Endothelial cell of umbilical vein (primary cell): ENCODE measurements around the gene ST13. TPM values are rescaled to one million over a fixed set of nuclear protein-coding genes. Genes with fewer than 3 reads are reported as not detected.

ENCODE experiments used
- BruUV-seq: library from RNA; stranded (reverse); fragments of 400-500 nt; replicated peaks from 2 replicates; lab custom pipeline; 2021; lab: Mats Ljungman, UMichigan
- CTCF ChIA-PET: fragments of 300-600, 350-600 bp; sonication (Branson Sonifier 250); formaldehyde crosslinking; loops from one replicate; lab custom pipeline; 2021; ENCODE audit warnings: antibody characterized with exemption, inconsistent platforms; lab: Charles Lee
- POLR2A ChIA-PET: fragments of 300-600, 350-600 bp; sonication (Branson Sonifier 250); formaldehyde crosslinking; loops from one replicate; lab custom pipeline; 2021; ENCODE audit warnings: antibody characterized with exemption, inconsistent platforms; lab: Charles Lee
- DNase-seq: peaks from one replicate; pipeline ENCODE4 v3.0.0-alpha.2; 2011; ENCODE audit warnings: low read depth, low spot score
- FAIRE-seq: peaks from 2 replicates; lab custom pipeline; 2011; peaks lifted over from hg19 to GRCh38; lab: Jason Lieb, UNC
- H2AFZ ChIP-seq: 2 replicates; pipeline ENCODE4 v1.6.0; 2012; ENCODE audit warnings: low read depth, low read length, control low read depth, inconsistent platforms
- H3K27ac ChIP-seq: 2 replicates; pipeline ENCODE4 v1.5.1; 2011; ENCODE audit warnings: low read depth, mild to moderate bottlenecking, control low read depth, low read length, moderate library complexity; ENCODE audit not compliant: insufficient read depth
- H3K27me3 ChIP-seq, 2 experiments: 2 replicates each; pipeline versions ENCODE4 v1.6.0 to v1.6.1; 2011; ENCODE audit warnings: low read length in 2 of 2, mixed read lengths in 1 of 2; ENCODE audit not compliant: control insufficient read depth in 2 of 2, insufficient read depth in 2 of 2
- H3K36me3 ChIP-seq, 2 experiments: 2 replicates in 1 of 2; 3 replicates in 1 of 2; pipeline ENCODE4 v1.5.1; 2011; ENCODE audit warnings: low read length in 2 of 2, mild to moderate bottlenecking in 1 of 2, moderate library complexity in 1 of 2; ENCODE audit not compliant: control insufficient read depth in 2 of 2, insufficient read depth in 2 of 2; ENCODE audit errors: extremely low read depth in 1 of 2
- H3K4me1 ChIP-seq: 3 replicates; pipeline ENCODE4 v1.5.1; 2011; ENCODE audit warnings: mild to moderate bottlenecking, low read length; ENCODE audit not compliant: control insufficient read depth, insufficient read depth; ENCODE audit errors: extremely low read depth
- H3K4me2 ChIP-seq: 2 replicates; pipeline ENCODE4 v1.6.1; 2011; ENCODE audit warnings: low read length, control low read depth, mixed read lengths; ENCODE audit not compliant: insufficient read depth
- H3K4me3 ChIP-seq, 3 experiments: fragments of 200-600 bp in 1 of 3; sonication (generic), shearing (Covaris generic) in 1 of 3; replicated peaks in 1 of 3; 2 replicates each; pipeline ENCODE4 v1.5.1; 2011 to 2016; ENCODE audit warnings: control low read depth in 3 of 3, low read length in 3 of 3, mild to moderate bottlenecking in 2 of 3, inconsistent platforms in 1 of 3, low read depth in 1 of 3, moderate library complexity in 1 of 3; ENCODE audit not compliant: insufficient read depth in 1 of 3
- H3K79me2 ChIP-seq: 2 replicates; pipeline ENCODE4 v1.6.0; 2012; ENCODE audit warnings: low read length, inconsistent platforms; ENCODE audit not compliant: control insufficient read depth, insufficient read depth
- H3K9ac ChIP-seq: replicated peaks from 2 replicates; pipeline ENCODE3; 2011; ENCODE audit warnings: low read length, control low read depth; ENCODE audit not compliant: insufficient read depth; ENCODE audit errors: extremely low read depth
- H3K9me1 ChIP-seq: replicated peaks from 3 replicates; pipeline ENCODE4 v1.6.0; 2011; ENCODE audit warnings: mild to moderate bottlenecking, low read length; ENCODE audit not compliant: control insufficient read depth, insufficient read depth; ENCODE audit errors: extremely low read depth
- H3K9me3 ChIP-seq: replicated peaks from 2 replicates; pipeline ENCODE4 v1.5.1; 2012; ENCODE audit warnings: low read length, inconsistent platforms; ENCODE audit not compliant: control insufficient read depth, insufficient read depth
- H4K20me1 ChIP-seq: replicated peaks from 2 replicates; pipeline ENCODE3; 2011; ENCODE audit warnings: mild to moderate bottlenecking, low read length; ENCODE audit not compliant: control insufficient read depth, insufficient read depth; ENCODE audit errors: extremely low read depth
- CTCF ChIP-seq, 2 donors: IDR thresholded peaks; 1 replicate in 1 of 2; 2 replicates in 1 of 2; pipeline ENCODE4 v1.5.1; 2011; ENCODE audit warnings: low read length in 2 of 2, mild to moderate bottlenecking in 2 of 2, moderate library complexity in 2 of 2, control low read depth in 1 of 2, inconsistent platforms in 1 of 2, low read depth in 1 of 2; ENCODE audit not compliant: insufficient read depth in 1 of 2; ENCODE audit errors: extremely low read depth in 1 of 2
- FOS ChIP-seq: IDR thresholded peaks from 2 replicates; pipeline ENCODE4 v1.6.1; 2011; ENCODE audit warnings: mild to moderate bottlenecking, low read length, moderate library complexity, borderline replicate concordance; ENCODE audit not compliant: insufficient read depth
- JUN ChIP-seq: IDR thresholded peaks from 2 replicates; pipeline ENCODE4 v1.6.1; 2011; ENCODE audit warnings: borderline replicate concordance, low read depth; ENCODE audit not compliant: insufficient read length, insufficient read depth
- MYC ChIP-seq: IDR thresholded peaks from one replicate; pipeline ENCODE4 v1.6.1; 2011; ENCODE audit warnings: mild to moderate bottlenecking, low read depth, low read length
- dilution Hi-C: fragments of 300-500 bp; cut with MboI; formaldehyde crosslinking; loops from one replicate; pipeline ENCODE4 v1.15.0; 2019; ENCODE audit warnings: low sequenced_read_pairs; ENCODE audit not compliant: extremely low pct_ligation_motif_present
- intact Hi-C: fragments of 100-400 bp; cut with micrococcal nuclease; formaldehyde crosslinking; loops from one replicate; pipeline ENCODE4 v1.10.0; 2022
- polyA plus RNA-seq, 4 experiments: library from polyadenylated mRNA; depleted of rRNA in 3 of 4; stranded (reverse) in 3 of 4; unstranded in 1 of 4; fragments of >200 nt; gene quantifications; 2 replicates each; pipeline versions ENCODE4 v1.2.1 to v1.2.3, GENCODE V29; 2011 to 2012; ENCODE audit warnings: missing spikeins in 1 of 4
- total RNA-seq: library from RNA; stranded (reverse); gene quantifications from 2 replicates; pipeline ENCODE4 v1.2.3, GENCODE V29; 2021

ST13 gene
- total and polyA plus RNA-seq, 2 donors (not counting 3 experiments of a cell fraction or from before 2014, with no cell fraction given) = 41.2 to 250 TPM

DNA sequence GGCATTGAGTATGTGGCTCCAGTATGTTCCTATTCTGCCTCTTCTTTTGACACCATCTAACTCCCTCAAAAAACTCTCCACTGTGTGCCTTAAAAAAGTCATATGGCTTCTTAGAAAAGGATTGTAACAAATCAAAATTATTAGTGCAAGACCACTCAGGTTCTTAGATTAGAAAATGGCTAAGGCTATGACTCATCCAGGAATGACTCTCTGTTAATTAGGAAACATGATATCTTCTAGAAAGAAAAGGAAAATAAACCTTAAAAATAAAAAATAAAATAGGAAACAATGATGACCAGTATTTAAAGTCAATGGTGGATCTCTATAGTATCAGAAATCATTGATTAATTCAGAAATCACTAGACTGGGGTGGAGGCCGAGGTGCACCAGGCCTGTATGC, 59.0 kb downstream of the ST13 start:
- FAIRE-seq = no peak

More for the DNA sequence above, 59.0 kb downstream of the ST13 start:
- no peaks in the 10 kb centered on the region for H3K9me1 ChIP-seq
- H3K4me3 ChIP-seq = no peak overlapping the region
- H3K27ac ChIP-seq = no peak overlapping the region
- no peak overlapping the region for H2AFZ ChIP-seq
- no peaks in the 10 kb centered on the region for H3K9me3 ChIP-seq
- no TSS peak for BruUV-seq
- POLR2A ChIA-PET = interaction anchor here (0.6 kb wide), 1 partner anchor 46 kb away, joined by 3 read pairs; no protein-coding TSS in a partner anchor
- dilution Hi-C loops (no loop called here), intact Hi-C loops (no loop called here)
- H3K4me2 ChIP-seq = no peak overlapping the region
- no peak for DNase-seq
- H3K4me1 ChIP-seq = peaks cover 4% of the 10 kb centered on the region
- TF ChIP-seq FOS (peak; percentile 40), MYC (no peak), CTCF (IDR thresholded peaks at IDR 0.05; ENCODE audit: extremely low read depth in 1 of 2, insufficient read depth in 1 of 2, low read depth in 1 of 2, low read length in 2 of 2) (no peak), JUN (peak; percentile 42)
- H3K9ac ChIP-seq = no peak overlapping the region
- H3K27me3 ChIP-seq = no peaks in the 10 kb centered on the region
- CTCF ChIA-PET = no interaction called here
- H3K79me2 ChIP-seq = no peaks in the 10 kb centered on the region
- peaks cover 0 to under 1% of the 10 kb centered on the region in 2 experiments for H3K36me3 ChIP-seq
- H4K20me1 ChIP-seq = no peaks in the 10 kb centered on the region
